CD4-positive, alpha-beta memory T cell (primary cell): ENCODE results near the gene IMP3. TPM values are rescaled to one million over a fixed set of nuclear protein-coding genes. Genes with fewer than 3 reads are reported as not detected.
A peak's percentile ranks its signal among the peaks of the same experiment; 100 is the strongest.

Experiments
- CTCF ChIA-PET: fragments of 350-600 bp; sonication (Branson Sonifier 250); formaldehyde crosslinking; loops from one replicate; lab custom pipeline; 2021; ENCODE audit warnings: inconsistent platforms; ENCODE audit not compliant: partially characterized antibody; lab: Charles Lee
- POLR2A ChIA-PET: fragments of 350-600 bp; sonication (Branson Sonifier 250); formaldehyde crosslinking; loops from one replicate; lab custom pipeline; 2021; ENCODE audit not compliant: partially characterized antibody; lab: Charles Lee
- DNase-seq, 5 donors: peaks; one replicate each; pipeline versions ENCODE4 v3.0.0 to v3.0.0-alpha.2; 2020 to 2022; ENCODE audit warnings: mixed read lengths in 1 of 5
- H3K27ac ChIP-seq: one replicate; pipeline ENCODE4 v1.7.0; 2013; ENCODE audit warnings: low read depth, low read length
- H3K27me3 ChIP-seq: 2 replicates; pipeline ENCODE4 v1.7.0; 2013; ENCODE audit warnings: mild to moderate bottlenecking, low read length, moderate library complexity; ENCODE audit not compliant: insufficient read depth
- H3K36me3 ChIP-seq: 2 replicates; pipeline ENCODE4 v1.7.0; 2013; ENCODE audit warnings: mild to moderate bottlenecking, low read length, moderate library complexity; ENCODE audit not compliant: insufficient read depth
- H3K4me1 ChIP-seq: 2 replicates; pipeline ENCODE4 v1.7.0; 2013; ENCODE audit warnings: mild to moderate bottlenecking, low read length, moderate library complexity; ENCODE audit not compliant: insufficient read depth
- H3K4me3 ChIP-seq, 2 donors: one replicate each; pipeline ENCODE4 v1.7.0; 2013; ENCODE audit warnings: low read length in 2 of 2, mild to moderate bottlenecking in 1 of 2
- H3K9me3 ChIP-seq, 2 donors: one replicate each; pipeline ENCODE4 v1.7.0; 2013; ENCODE audit warnings: low read length in 2 of 2, control low read depth in 1 of 2; ENCODE audit not compliant: control insufficient read depth in 1 of 2
- H3K27ac Mint-ChIP-seq, 7 donors: one replicate each; pipeline ENCODE4 v1.8.0; 2020 to 2021; ENCODE audit warnings: mixed read lengths in 7 of 7, mild to moderate bottlenecking in 6 of 7, inconsistent platforms in 3 of 7, moderate library complexity in 3 of 7
- H3K27me3 Mint-ChIP-seq, 2 donors: one replicate each; pipeline ENCODE4 v1.8.0; 2020 to 2021; ENCODE audit warnings: mixed read lengths in 2 of 2
- H3K36me3 Mint-ChIP-seq, 2 donors: one replicate each; pipeline ENCODE4 v1.8.0; 2020 to 2021; ENCODE audit warnings: mixed read lengths in 2 of 2, inconsistent platforms in 1 of 2, mild to moderate bottlenecking in 1 of 2
- H3K4me1 Mint-ChIP-seq, 4 donors: one replicate each; pipeline ENCODE4 v1.8.0; 2020 to 2021; ENCODE audit warnings: mixed read lengths in 4 of 4, mild to moderate bottlenecking in 1 of 4
- H3K4me3 Mint-ChIP-seq, 8 donors: one replicate each; pipeline ENCODE4 v1.8.0; 2020 to 2021; ENCODE audit warnings: mixed read lengths in 8 of 8, mild to moderate bottlenecking in 7 of 8, moderate library complexity in 6 of 8, inconsistent platforms in 3 of 8
- H3K9me3 Mint-ChIP-seq, 8 donors: one replicate each; pipeline ENCODE4 v1.8.0; 2020 to 2021; ENCODE audit warnings: mixed read lengths in 8 of 8, mild to moderate bottlenecking in 5 of 8, inconsistent platforms in 3 of 8, moderate library complexity in 1 of 8
- intact Hi-C: fragments of 100-400 bp; cut with micrococcal nuclease; formaldehyde crosslinking; loops from one replicate; pipeline ENCODE4 v1.15.1; 2023
- polyA plus RNA-seq, 2 donors: library from polyadenylated mRNA; unstranded; fragments of 300-500 nt; fragmentation: Illumina TruSeq; gene quantifications; one replicate each; pipeline ENCODE4 v1.2.3, GENCODE V29; 2021
- total RNA-seq, 2 experiments: library from RNA; stranded (reverse); gene quantifications; one replicate each; pipeline ENCODE4 v1.2.3, GENCODE V29; 2021

Gene IMP3
- total and polyA plus RNA-seq, 4 experiments from 2014 or later: 85.5 to 211 (median 144) TPM

GRCh38 chr15:75661756-75662140 is 21.7 kb upstream of the IMP3 start:
- H3K4me3 ChIP-seq: no peak overlapping the region
- no peaks in the 10 kb centered on the region for H3K9me3 ChIP-seq
- no peaks in the 10 kb centered on the region for H3K27me3 ChIP-seq
- H3K4me1 ChIP-seq: no peaks in the 10 kb centered on the region
- no peaks in the 10 kb centered on the region for H3K9me3 Mint-ChIP-seq
- H3K27me3 Mint-ChIP-seq: no peaks in the 10 kb centered on the region
- DNase-seq: no peak
- H3K27ac Mint-ChIP-seq: no peak overlapping the region
- intact Hi-C loops: no loop called here
- H3K36me3 Mint-ChIP-seq: no peaks in the 10 kb centered on the region
- no peaks in the 10 kb centered on the region for H3K36me3 ChIP-seq
- ChIA-PET CTCF (no interaction called here), POLR2A (no interaction called here)
- H3K4me1 Mint-ChIP-seq: peaks cover 0 to 1% (median 0%) of the 10 kb centered on the region in 4 donors
- H3K4me3 Mint-ChIP-seq: no peak overlapping the region
- H3K27ac ChIP-seq: no peak overlapping the region

GRCh38 chr15:75661100-75661755 is 21.2 kb upstream of the IMP3 start:
- H3K27me3 Mint-ChIP-seq: no peaks in the 10 kb centered on the region
- Histone ChIP-seq H3K9me3 (no peaks in the 10 kb centered on the region), H3K27ac (no peak overlapping the region), H3K4me3 (no peak overlapping the region), H3K4me1 (no peaks in the 10 kb centered on the region), H3K36me3 (no peaks in the 10 kb centered on the region), H3K27me3 (no peaks in the 10 kb centered on the region)
- intact Hi-C loops: no loop called here
- H3K4me1 Mint-ChIP-seq: peaks cover 0 to 2% (median under 1%) of the 10 kb centered on the region in 4 donors
- no peak overlapping the region for H3K4me3 Mint-ChIP-seq
- H3K9me3 Mint-ChIP-seq: no peaks in the 10 kb centered on the region
- H3K27ac Mint-ChIP-seq: no peak overlapping the region
- no peak for DNase-seq
- no peaks in the 10 kb centered on the region for H3K36me3 Mint-ChIP-seq
- ChIA-PET CTCF (no interaction called here), POLR2A (no interaction called here)

- Mint-ChIP-seq H3K4me1 (peaks cover 0 to 4% (median under 1%) of the 10 kb centered on the region in 4 donors), H3K4me3 (no peak overlapping the region), H3K27ac (no peak overlapping the region), H3K27me3 (no peaks in the 10 kb centered on the region), H3K9me3 (no peaks in the 10 kb centered on the region), H3K36me3 (no peaks in the 10 kb centered on the region)
- ChIA-PET CTCF (no interaction called here), POLR2A (interaction anchor here (0.6 kb wide), 1 partner anchor 12 kb away, joined by 3 read pairs; no protein-coding TSS in a partner anchor)
- Histone ChIP-seq H3K36me3 (no peaks in the 10 kb centered on the region), H3K4me1 (no peaks in the 10 kb centered on the region), H3K27ac (no peak overlapping the region), H3K27me3 (no peaks in the 10 kb centered on the region), H3K9me3 (no peaks in the 10 kb centered on the region), H3K4me3 (no peak overlapping the region)
- intact Hi-C loops: no loop called here
- no peak for DNase-seq
These were observed 20.1 kb upstream of the IMP3 start for GRCh38 chr15:75659928-75660645.

- no peak overlapping the region for H3K27ac ChIP-seq
- no peak for DNase-seq
- no peaks in the 10 kb centered on the region for H3K27me3 ChIP-seq
- Mint-ChIP-seq H3K27ac (no peak overlapping the region), H3K4me3 (no peak overlapping the region), H3K9me3 (no peaks in the 10 kb centered on the region), H3K36me3 (no peaks in the 10 kb centered on the region), H3K4me1 (peaks cover 0 to 4% (median under 1%) of the 10 kb centered on the region in 4 donors), H3K27me3 (no peaks in the 10 kb centered on the region)
- ChIA-PET CTCF (no interaction called here), POLR2A (interaction anchor here (0.5 kb wide), 1 partner anchor 406 kb away, joined by 3 read pairs; no protein-coding TSS in a partner anchor)
- intact Hi-C loops: no loop called here
- no peaks in the 10 kb centered on the region for H3K4me1 ChIP-seq
- no peak overlapping the region for H3K4me3 ChIP-seq
- no peaks in the 10 kb centered on the region for H3K9me3 ChIP-seq
- no peaks in the 10 kb centered on the region for H3K36me3 ChIP-seq
These were observed 19.2 kb upstream of the IMP3 start for GRCh38 chr15:75659141-75659771.

GRCh38 chr15:75656813-75657212 is 16.8 kb upstream of the IMP3 start:
- ChIA-PET POLR2A (no interaction called here), CTCF (no interaction called here)
- Mint-ChIP-seq H3K27me3 (no peaks in the 10 kb centered on the region), H3K36me3 (no peaks in the 10 kb centered on the region), H3K27ac (peak overlapping the region in 1 of 7 donors; percentile 25), H3K4me1 (peaks cover 2 to 9% (median 4%) of the 10 kb centered on the region in 4 donors), H3K4me3 (no peak overlapping the region), H3K9me3 (no peaks in the 10 kb centered on the region)
- H3K27me3 ChIP-seq: no peaks in the 10 kb centered on the region
- H3K27ac ChIP-seq: no peak overlapping the region
- H3K4me1 ChIP-seq: peaks cover 6% of the 10 kb centered on the region
- H3K9me3 ChIP-seq: no peaks in the 10 kb centered on the region
- no peak overlapping the region for H3K4me3 ChIP-seq
- intact Hi-C loops: no loop called here
- no peaks in the 10 kb centered on the region for H3K36me3 ChIP-seq
- DNase-seq: no peak

- H3K27me3 Mint-ChIP-seq: no peaks in the 10 kb centered on the region
- no peak overlapping the region for H3K4me3 Mint-ChIP-seq
- Histone ChIP-seq H3K27me3 (no peaks in the 10 kb centered on the region), H3K27ac (no peak overlapping the region), H3K9me3 (no peaks in the 10 kb centered on the region), H3K4me1 (peaks cover 11% of the 10 kb centered on the region), H3K36me3 (no peaks in the 10 kb centered on the region), H3K4me3 (no peak overlapping the region)
- peaks cover 4 to 13% (median 7%) of the 10 kb centered on the region in 4 donors for H3K4me1 Mint-ChIP-seq
- H3K27ac Mint-ChIP-seq: no peak overlapping the region
- H3K9me3 Mint-ChIP-seq: no peaks in the 10 kb centered on the region
- intact Hi-C loops: no loop called here
- H3K36me3 Mint-ChIP-seq: no peaks in the 10 kb centered on the region
- no peak for DNase-seq
- ChIA-PET POLR2A (no interaction called here), CTCF (no interaction called here)
These were observed 16.3 kb upstream of the IMP3 start for GRCh38 chr15:75656331-75656730.

GRCh38 chr15:75655931-75656330 is 15.9 kb upstream of the IMP3 start:
- H3K27ac Mint-ChIP-seq: peak overlapping the region in 1 of 7 donors; percentile 18
- no peak overlapping the region for H3K27ac ChIP-seq
- no peaks in the 10 kb centered on the region for H3K9me3 ChIP-seq
- DNase-seq: no peak
- no peak overlapping the region for H3K4me3 ChIP-seq
- peaks cover 7 to 17% (median 11%) of the 10 kb centered on the region in 4 donors for H3K4me1 Mint-ChIP-seq
- H3K9me3 Mint-ChIP-seq: no peaks in the 10 kb centered on the region
- H3K4me1 ChIP-seq: peaks cover 15% of the 10 kb centered on the region
- no peaks in the 10 kb centered on the region for H3K36me3 Mint-ChIP-seq
- H3K27me3 Mint-ChIP-seq: no peaks in the 10 kb centered on the region
- no peak overlapping the region for H3K4me3 Mint-ChIP-seq
- no peaks in the 10 kb centered on the region for H3K36me3 ChIP-seq
- ChIA-PET CTCF (no interaction called here), POLR2A (no interaction called here)
- no peaks in the 10 kb centered on the region for H3K27me3 ChIP-seq
- intact Hi-C loops: no loop called here
